Keratinocyte (primary cell): ENCODE data around the gene WDR45B. TPM values are rescaled to one million over a fixed set of nuclear protein-coding genes. Genes with fewer than 3 reads are reported as not detected.

Source experiments
- DNase-seq: peaks from one replicate; pipeline ENCODE4 v3.0.0-alpha.2; 2011; ENCODE audit warnings: low read depth, missing footprints, low spot score
- FAIRE-seq: peaks from 2 replicates; lab custom pipeline; 2011; peaks lifted over from hg19 to GRCh38; lab: Jason Lieb, UNC
- H2AFZ ChIP-seq: 2 replicates; pipeline ENCODE4 v1.6.0; 2012; ENCODE audit warnings: low read length, control low read depth, inconsistent platforms; ENCODE audit not compliant: control insufficient read depth
- H3K27ac ChIP-seq: 2 replicates; pipeline ENCODE4 v1.5.1; 2011; ENCODE audit warnings: low read length; ENCODE audit not compliant: control insufficient read depth, insufficient read depth
- H3K27me3 ChIP-seq: 3 replicates; pipeline ENCODE4 v1.6.0; 2011; ENCODE audit warnings: low read length; ENCODE audit not compliant: control insufficient read depth, insufficient read depth; ENCODE audit errors: extremely low read depth
- H3K36me3 ChIP-seq, 2 experiments: 2 replicates in 1 of 2; 3 replicates in 1 of 2; pipeline ENCODE4 v1.5.1; 2011; ENCODE audit warnings: low read length in 2 of 2, mild to moderate bottlenecking in 1 of 2; ENCODE audit not compliant: control insufficient read depth in 2 of 2, insufficient read depth in 2 of 2; ENCODE audit errors: extremely low read depth in 1 of 2
- H3K4me1 ChIP-seq: 3 replicates; pipeline ENCODE4 v1.5.1; 2011; ENCODE audit warnings: low read length; ENCODE audit not compliant: control insufficient read depth, insufficient read depth; ENCODE audit errors: extremely low read depth
- H3K4me2 ChIP-seq: 3 replicates; pipeline ENCODE4 v1.6.0; 2011; ENCODE audit warnings: low read depth, low read length; ENCODE audit not compliant: control insufficient read depth, insufficient read depth; ENCODE audit errors: extremely low read depth
- H3K4me3 ChIP-seq, 3 experiments: fragments of 200-600 bp in 1 of 3; sonication (generic) in 1 of 3; 2 replicates in 2 of 3; 3 replicates in 1 of 3; pipeline ENCODE4 v1.5.1; 2011 to 2016; ENCODE audit warnings: low read length in 3 of 3, mild to moderate bottlenecking in 3 of 3, control low read depth in 2 of 3, inconsistent platforms in 1 of 3, low read depth in 1 of 3, mixed read lengths in 1 of 3, mixed run types in 1 of 3, moderate library complexity in 1 of 3; ENCODE audit not compliant: control insufficient read depth in 2 of 3, insufficient read depth in 2 of 3; ENCODE audit errors: extremely low read depth in 1 of 3
- H3K79me2 ChIP-seq: 2 replicates; pipeline ENCODE4 v1.6.0; 2012; ENCODE audit warnings: low read length; ENCODE audit not compliant: control insufficient read depth, insufficient read depth
- H3K9ac ChIP-seq: 3 replicates; pipeline ENCODE4 v1.6.0; 2011; ENCODE audit warnings: low read length; ENCODE audit not compliant: control insufficient read depth, insufficient read depth; ENCODE audit errors: extremely low read depth
- H3K9me1 ChIP-seq: 3 replicates; pipeline ENCODE4 v1.6.0; 2011; ENCODE audit warnings: low read length; ENCODE audit not compliant: control insufficient read depth, insufficient read depth; ENCODE audit errors: extremely low read depth
- H3K9me3 ChIP-seq: 2 replicates; pipeline ENCODE4 v1.5.1; 2012; ENCODE audit warnings: low read depth, low read length; ENCODE audit not compliant: control insufficient read depth
- H4K20me1 ChIP-seq: 3 replicates; pipeline ENCODE4 v1.6.0; 2011; ENCODE audit warnings: low read length; ENCODE audit not compliant: control insufficient read depth, insufficient read depth; ENCODE audit errors: extremely low read depth
- EZH2 ChIP-seq: IDR thresholded peaks from one replicate; pipeline ENCODE4 v1.6.1; 2012; ENCODE audit warnings: inconsistent platforms, mild to moderate bottlenecking, low read length, moderate library complexity
- dilution Hi-C: fragments of 300-500 bp; cut with MboI; formaldehyde crosslinking; loops from one replicate; pipeline ENCODE4 v1.7.0; 2020; ENCODE audit warnings: low sequenced_read_pairs; ENCODE audit not compliant: extremely low pct_ligation_motif_present
- polyA plus RNA-seq, 5 experiments: library from polyadenylated mRNA; depleted of rRNA in 3 of 5; stranded (reverse) in 3 of 5; stranded (forward) in 1 of 5; unstranded in 1 of 5; fragments of >200 nt; gene quantifications; 1 replicate in 1 of 5; 2 replicates in 3 of 5; 3 replicates in 1 of 5; pipeline versions ENCODE4 v1.2.1 to v1.2.3, GENCODE V29; 2011 to 2012; ENCODE audit warnings: missing spikeins in 2 of 5, low read depth in 1 of 5, low replicate concordance in 1 of 5
- TF ChIP-seq, protein P1 (sequence below), 3 experiments: IDR thresholded peaks in 1 of 3; conservative IDR thresholded peaks in 1 of 3; optimal IDR thresholded peaks in 1 of 3; 2 replicates in 2 of 3; 3 replicates in 1 of 3; pipeline versions ENCODE3 to v1.5.1; 2011; ENCODE audit warnings: low read length in 3 of 3, mild to moderate bottlenecking in 3 of 3, moderate library complexity in 2 of 3, control low read depth in 1 of 3, inconsistent platforms in 1 of 3; ENCODE audit not compliant: insufficient read depth in 2 of 3; ENCODE audit errors: extremely low read depth in 1 of 3

WDR45B gene
- polyA plus RNA-seq, 1 donor (not counting 4 experiments of a cell fraction or from before 2014, with no cell fraction given) = 77.2 TPM

DNA sequence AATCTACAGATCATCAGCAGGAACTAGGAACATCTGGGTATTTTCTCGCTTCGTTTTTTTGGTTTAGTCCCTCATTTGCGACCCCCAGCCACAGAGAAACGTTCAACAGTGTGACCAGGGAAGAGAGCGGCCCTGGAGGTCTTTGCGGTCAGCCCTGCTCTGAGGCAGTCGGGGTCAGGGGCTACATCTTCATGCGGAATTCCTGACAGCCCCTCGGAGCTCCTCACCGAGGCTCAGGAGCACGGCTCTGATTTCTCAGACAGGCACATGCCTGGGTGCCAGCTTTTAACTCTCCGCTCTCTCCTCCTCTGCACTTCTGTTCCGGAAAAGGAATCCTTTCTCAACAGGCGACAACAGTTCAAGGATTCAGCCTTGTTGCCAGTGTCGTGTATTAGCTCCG lies 8.0 kb upstream of the WDR45B start:
- H3K4me3 ChIP-seq = no peak overlapping the region
- no peaks in the 10 kb centered on the region for H3K9me3 ChIP-seq
- no peak for DNase-seq
- dilution Hi-C loops = no loop called here
- no peaks in the 10 kb centered on the region for H3K9me1 ChIP-seq
- H3K36me3 ChIP-seq = peaks cover 0 to 1% of the 10 kb centered on the region in 2 experiments
- no peak overlapping the region for H3K4me2 ChIP-seq
- FAIRE-seq = no peak
- H3K27ac ChIP-seq = no peak overlapping the region
- H3K27me3 ChIP-seq = no peaks in the 10 kb centered on the region
- TF ChIP-seq, protein P1, sequence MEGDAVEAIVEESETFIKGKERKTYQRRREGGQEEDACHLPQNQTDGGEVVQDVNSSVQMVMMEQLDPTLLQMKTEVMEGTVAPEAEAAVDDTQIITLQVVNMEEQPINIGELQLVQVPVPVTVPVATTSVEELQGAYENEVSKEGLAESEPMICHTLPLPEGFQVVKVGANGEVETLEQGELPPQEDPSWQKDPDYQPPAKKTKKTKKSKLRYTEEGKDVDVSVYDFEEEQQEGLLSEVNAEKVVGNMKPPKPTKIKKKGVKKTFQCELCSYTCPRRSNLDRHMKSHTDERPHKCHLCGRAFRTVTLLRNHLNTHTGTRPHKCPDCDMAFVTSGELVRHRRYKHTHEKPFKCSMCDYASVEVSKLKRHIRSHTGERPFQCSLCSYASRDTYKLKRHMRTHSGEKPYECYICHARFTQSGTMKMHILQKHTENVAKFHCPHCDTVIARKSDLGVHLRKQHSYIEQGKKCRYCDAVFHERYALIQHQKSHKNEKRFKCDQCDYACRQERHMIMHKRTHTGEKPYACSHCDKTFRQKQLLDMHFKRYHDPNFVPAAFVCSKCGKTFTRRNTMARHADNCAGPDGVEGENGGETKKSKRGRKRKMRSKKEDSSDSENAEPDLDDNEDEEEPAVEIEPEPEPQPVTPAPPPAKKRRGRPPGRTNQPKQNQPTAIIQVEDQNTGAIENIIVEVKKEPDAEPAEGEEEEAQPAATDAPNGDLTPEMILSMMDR (optimal IDR thresholded peaks at IDR 0.05 in 1 of 3, IDR thresholded peaks at IDR 0.05 in 1 of 3, conservative IDR thresholded peaks at IDR 0.05 in 1 of 3; ENCODE audit: extremely low read depth in 1 of 3, insufficient read depth in 2 of 3, low read length in 3 of 3) = no peak
- no peak for TF ChIP-seq EZH2
- H4K20me1 ChIP-seq = no peaks in the 10 kb centered on the region
- no peak overlapping the region for H3K9ac ChIP-seq
- no peaks in the 10 kb centered on the region for H3K4me1 ChIP-seq
- no peaks in the 10 kb centered on the region for H3K79me2 ChIP-seq
- H2AFZ ChIP-seq = no peak overlapping the region

DNA sequence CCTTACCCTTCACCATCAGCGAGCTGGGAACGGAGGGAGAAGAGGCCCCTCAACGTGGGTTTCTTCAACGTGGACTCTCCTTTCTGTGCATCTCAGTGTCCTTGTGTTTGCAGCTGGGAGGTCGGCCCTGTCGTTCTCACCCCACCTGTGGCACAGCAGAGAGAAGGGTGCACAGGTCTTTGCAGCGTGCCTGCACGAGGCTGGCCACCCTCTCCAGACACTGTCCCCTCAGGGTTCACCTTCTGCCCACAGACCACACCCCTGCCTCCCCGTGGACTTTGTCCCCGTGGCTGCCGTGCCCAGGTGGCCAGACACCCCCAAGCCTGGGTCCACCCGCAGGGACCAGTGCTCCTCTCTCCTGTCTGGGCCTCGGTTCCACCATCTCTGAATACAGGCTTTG lies 7.3 kb upstream of the WDR45B start:
- Histone ChIP-seq H3K79me2 (no peaks in the 10 kb centered on the region), H3K4me1 (no peaks in the 10 kb centered on the region), H3K4me3 (no peak overlapping the region), H3K27me3 (no peaks in the 10 kb centered on the region), H3K9me1 (no peaks in the 10 kb centered on the region), H3K4me2 (no peak overlapping the region), H3K9ac (no peak overlapping the region), H3K27ac (no peak overlapping the region), H2AFZ (no peak overlapping the region), H4K20me1 (no peaks in the 10 kb centered on the region), H3K9me3 (no peaks in the 10 kb centered on the region), H3K36me3 (peaks cover 0 to 1% of the 10 kb centered on the region in 2 experiments)
- DNase-seq (no peak), FAIRE-seq (no peak)
- dilution Hi-C loops = no loop called here
- TF ChIP-seq, protein P1 (optimal IDR thresholded peaks at IDR 0.05 in 1 of 3, IDR thresholded peaks at IDR 0.05 in 1 of 3, conservative IDR thresholded peaks at IDR 0.05 in 1 of 3; ENCODE audit: extremely low read depth in 1 of 3, insufficient read depth in 2 of 3, low read length in 3 of 3) = no peak
- no peak for TF ChIP-seq EZH2
